Measurements from ENCODE around the gene NOL4L.

Gene NOL4L

GRCh38 chr20:32400476-32400875, 184.7 kb downstream of the NOL4L start:
- Histone ChIP-seq H3K9ac (ENCODE audit: low read length) (no peak overlapping the region), H3K9me3 (ENCODE audit: insufficient read depth, low read length) (no peaks in the 10 kb centered on the region)

GRCh38 chr20:32397567-32398084, 187.5 kb downstream of the NOL4L start:
- H4K20me1 ChIP-seq (ENCODE audit: low read depth, low read length) = peaks cover 21% of the 10 kb centered on the region
- no peaks in the 10 kb centered on the region for H3K9me2 ChIP-seq (replicated peaks; ENCODE audit: insufficient read depth, low read length)
- no peaks in the 10 kb centered on the region for H3K27me3 ChIP-seq (ENCODE audit: low read length)
- no peaks in the 10 kb centered on the region for H3K9me3 ChIP-seq (ENCODE audit: insufficient read depth, low read length)
- H3K79me2 ChIP-seq (ENCODE audit: insufficient read depth, low read length) = peaks cover 91% of the 10 kb centered on the region
- H3K4me2 ChIP-seq (ENCODE audit: low read depth, low read length, poor library complexity, severe bottlenecking) = no peak overlapping the region
- no peak overlapping the region for H3K27ac ChIP-seq (ENCODE audit: low read depth, low read length)
- no peak overlapping the region for H2AFZ ChIP-seq (ENCODE audit: low read depth, low read length, severe bottlenecking)
- H3K4me3 ChIP-seq (ENCODE audit: insufficient read depth, low read length, poor library complexity, severe bottlenecking) = no peak overlapping the region
- peaks cover 14% of the 10 kb centered on the region; the same call in 1 of the 2 replicates for H3K36me3 ChIP-seq (ENCODE audit: low read length)
- no peak overlapping the region for H3K9ac ChIP-seq (ENCODE audit: low read length)
- no peak for TF ChIP-seq CTCF (IDR thresholded peaks at IDR 0.05; ENCODE audit: insufficient read depth, low read length, poor library complexity, severe bottlenecking)
- TF ChIP-seq EZH2phosphoT487 (conservative IDR thresholded peaks at IDR 0.05; ENCODE audit: low read length) = no peak
- peaks cover 12% of the 10 kb centered on the region for H3F3A ChIP-seq (ENCODE audit: insufficient read depth)

More at GRCh38 chr20:32400476-32400875, 184.7 kb downstream of the NOL4L start:
- Histone ChIP-seq H3K36me3 (ENCODE audit: low read length) (0 out of 2 replicates have a peak, but pooled peaks cover 9% of the 10 kb centered on the region), H3K27ac (ENCODE audit: low read depth, low read length) (no peak overlapping the region), H3K27me3 (ENCODE audit: low read length) (no peaks in the 10 kb centered on the region), H3K4me2 (ENCODE audit: low read depth, low read length, poor library complexity, severe bottlenecking) (no peak overlapping the region), H3K9me2 (replicated peaks; ENCODE audit: insufficient read depth, low read length) (no peaks in the 10 kb centered on the region), H2AFZ (ENCODE audit: low read depth, low read length, severe bottlenecking) (no peak overlapping the region), H4K20me1 (ENCODE audit: low read depth, low read length) (peaks cover 25% of the 10 kb centered on the region; the same call in 1 of the 2 replicates), H3F3A (ENCODE audit: insufficient read depth) (peaks cover 19% of the 10 kb centered on the region), H3K79me2 (ENCODE audit: insufficient read depth, low read length) (peaks cover 91% of the 10 kb centered on the region), H3K4me3 (ENCODE audit: insufficient read depth, low read length, poor library complexity, severe bottlenecking) (no peak overlapping the region)
- no peak for TF ChIP-seq EZH2phosphoT487 (conservative IDR thresholded peaks at IDR 0.05; ENCODE audit: low read length)
- TF ChIP-seq CTCF (IDR thresholded peaks at IDR 0.05; ENCODE audit: insufficient read depth, low read length, poor library complexity, severe bottlenecking) = no peak

- Histone ChIP-seq H3K36me3 (ENCODE audit: low read length) (peaks cover 9% of the 10 kb centered on the region; the same call in 1 of the 2 replicates), H3K4me2 (ENCODE audit: low read depth, low read length, poor library complexity, severe bottlenecking) (no peak overlapping the region), H3K4me3 (ENCODE audit: insufficient read depth, low read length, poor library complexity, severe bottlenecking) (no peak overlapping the region), H4K20me1 (ENCODE audit: low read depth, low read length) (peaks cover 14% of the 10 kb centered on the region), H3K9me3 (ENCODE audit: insufficient read depth, low read length) (no peaks in the 10 kb centered on the region), H2AFZ (ENCODE audit: low read depth, low read length, severe bottlenecking) (no peak overlapping the region), H3K9ac (ENCODE audit: low read length) (no peak overlapping the region), H3K9me2 (replicated peaks; ENCODE audit: insufficient read depth, low read length) (no peaks in the 10 kb centered on the region), H3K27ac (ENCODE audit: low read depth, low read length) (no peak overlapping the region; the same call in 1 of the 2 replicates), H3K79me2 (ENCODE audit: insufficient read depth, low read length) (peaks cover 88% of the 10 kb centered on the region), H3K27me3 (ENCODE audit: low read length) (no peaks in the 10 kb centered on the region), H3F3A (ENCODE audit: insufficient read depth) (peaks cover 4% of the 10 kb centered on the region)
- TF ChIP-seq EZH2phosphoT487 (conservative IDR thresholded peaks at IDR 0.05; ENCODE audit: low read length) = no peak
- no peak for TF ChIP-seq CTCF (IDR thresholded peaks at IDR 0.05; ENCODE audit: insufficient read depth, low read length, poor library complexity, severe bottlenecking)
Measured at GRCh38 chr20:32396646-32397160, 188.4 kb downstream of the NOL4L start.
